Epithelial cell of prostate (primary cell): Measurements from ENCODE around the gene RAP2A.

Source experiments
- DNase-seq: peaks from one replicate; pipeline ENCODE4 v3.0.0-alpha.2; 2011; ENCODE audit warnings: low read depth, low spot score
- H3K27ac ChIP-seq: fragments of 450-650 bp; 2 replicates; pipeline ENCODE4 v1.5.1; 2017; ENCODE audit warnings: mild to moderate bottlenecking

RAP2A gene

GRCh38 chr13:97417698-97418097 is 16.3 kb upstream of the RAP2A start:
- H3K27ac ChIP-seq = no peak overlapping the region
- no peak for DNase-seq

DNA sequence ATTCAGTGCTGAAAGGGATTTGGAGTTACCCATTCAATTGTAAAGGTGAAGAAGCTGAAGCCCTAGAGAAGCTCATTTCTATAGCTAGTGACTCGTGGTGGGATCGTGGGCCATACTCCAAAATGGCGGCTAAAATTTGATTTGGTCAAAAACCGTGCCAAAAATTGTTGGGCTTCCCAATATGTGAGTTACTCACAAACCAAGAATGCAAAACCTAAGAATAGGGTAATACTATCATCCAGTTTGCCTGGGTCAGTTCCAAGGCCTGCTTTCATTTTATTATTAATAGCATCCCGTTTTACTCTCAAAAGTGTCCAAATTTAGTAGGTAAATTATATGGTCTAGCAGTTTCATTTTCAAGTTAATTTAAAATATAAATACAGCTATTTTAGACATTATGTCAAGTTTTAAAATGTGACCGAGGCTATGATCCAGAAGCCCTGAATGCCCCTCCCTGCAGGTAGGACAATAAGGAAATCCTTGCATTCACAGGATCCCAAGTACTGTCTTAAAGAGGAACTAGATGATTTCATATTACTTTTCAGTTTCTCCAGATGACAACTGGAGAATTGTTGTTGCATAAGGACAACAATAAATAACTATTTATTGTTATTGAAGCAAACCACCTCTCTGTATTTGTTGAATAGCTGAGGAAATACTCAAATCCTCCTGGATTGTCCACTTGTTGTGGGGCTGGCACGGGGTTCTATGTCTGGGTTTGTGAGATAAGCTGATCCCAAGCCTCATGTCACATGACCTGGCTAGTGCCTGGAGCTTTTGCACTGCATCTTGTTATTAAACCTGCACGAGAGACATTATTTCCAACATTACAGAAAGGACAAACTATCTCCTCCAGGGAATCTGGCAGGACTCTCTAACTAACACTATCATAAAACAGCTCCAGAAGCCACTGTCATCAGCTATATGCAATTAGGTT is 11.6 kb upstream of the RAP2A start:
- no peak overlapping the region for H3K27ac ChIP-seq
- DNase-seq = no peak

GRCh38 chr13:97423300-97424045 is 10.5 kb upstream of the RAP2A start:
- no peak overlapping the region for H3K27ac ChIP-seq
- DNase-seq = no peak

DNA sequence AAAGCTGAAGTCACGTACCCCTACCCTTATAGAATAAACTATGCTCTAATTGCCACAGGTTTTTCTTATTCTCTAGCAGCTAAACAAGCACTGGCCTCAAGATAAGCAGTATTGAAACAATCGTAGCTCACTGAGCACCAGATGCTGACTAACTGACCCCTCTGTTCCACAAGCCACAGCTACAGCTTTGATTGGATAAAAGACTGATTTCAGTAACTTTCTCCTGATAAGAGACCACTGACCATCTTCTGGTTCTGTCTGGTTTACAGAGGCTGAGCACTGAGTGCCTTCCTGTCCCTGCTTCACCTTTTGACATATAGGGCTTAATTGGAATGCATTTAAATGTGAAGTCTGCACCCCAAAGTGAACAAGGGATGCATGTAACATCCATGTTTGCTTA is 8.4 kb upstream of the RAP2A start:
- no peak for DNase-seq

DNA sequence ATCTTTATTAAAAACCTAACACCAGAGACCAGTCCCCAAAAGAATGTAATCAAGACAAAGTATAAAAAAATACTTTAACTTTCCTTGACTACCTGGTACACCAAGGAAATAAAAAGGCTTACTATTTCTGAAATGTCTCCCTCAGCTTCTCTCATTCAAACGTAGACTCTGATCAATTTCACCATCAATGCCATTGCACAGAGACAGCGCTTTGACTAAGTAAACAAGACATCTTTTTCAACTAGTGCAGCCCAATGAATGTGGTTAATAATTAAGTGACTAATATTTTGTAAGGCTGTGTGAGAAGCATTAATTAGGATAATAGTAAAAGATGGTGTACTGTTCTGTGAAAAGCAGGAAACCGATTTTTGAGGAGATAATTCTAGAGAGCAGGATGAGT is 7.3 kb upstream of the RAP2A start:
- DNase-seq = no peak
- no peak overlapping the region for H3K27ac ChIP-seq

More for the DNA sequence above, 8.4 kb upstream of the RAP2A start:
- no peak overlapping the region for H3K27ac ChIP-seq

DNA sequence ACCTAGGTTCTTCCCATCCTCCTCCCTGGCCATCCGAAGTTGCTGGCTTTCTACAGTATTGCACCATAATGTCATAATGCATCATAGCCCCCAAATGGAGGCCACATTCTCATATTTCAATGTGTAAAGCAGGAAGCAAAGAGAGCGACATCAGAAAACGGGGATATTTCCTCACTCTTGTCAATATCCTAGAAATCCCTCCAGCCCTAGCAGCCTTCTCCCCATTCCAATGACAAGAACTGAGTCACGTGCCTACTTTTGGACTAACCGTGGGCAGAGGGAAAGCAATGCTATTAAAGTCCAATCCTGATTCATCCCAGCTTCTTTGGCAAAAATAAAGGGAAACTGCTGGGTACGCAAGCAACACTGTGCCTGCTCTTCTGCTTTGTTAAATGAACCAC is 4.3 kb upstream of the RAP2A start:
- DNase-seq = no peak
- H3K27ac ChIP-seq = no peak overlapping the region

DNA sequence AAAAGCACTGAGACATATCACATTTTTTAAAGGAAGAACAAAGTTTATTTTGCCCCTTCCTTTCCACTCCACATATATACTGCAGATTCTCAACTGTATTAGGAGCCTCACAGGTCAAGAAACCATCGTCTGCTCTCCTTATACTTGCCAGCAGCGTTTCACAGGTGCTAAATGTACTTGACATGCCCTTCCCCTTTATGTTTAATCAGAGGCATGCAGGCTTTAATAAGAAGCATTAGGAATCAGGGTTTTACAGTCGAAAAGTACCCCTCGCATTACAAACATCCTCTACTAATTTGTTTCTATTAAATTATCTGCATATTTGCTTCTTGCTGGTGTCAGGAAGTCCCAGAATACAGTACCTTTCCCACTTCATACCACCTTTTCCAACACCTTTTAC is 3.7 kb upstream of the RAP2A start:
- H3K27ac ChIP-seq = no peak overlapping the region
- no peak for DNase-seq

DNA sequence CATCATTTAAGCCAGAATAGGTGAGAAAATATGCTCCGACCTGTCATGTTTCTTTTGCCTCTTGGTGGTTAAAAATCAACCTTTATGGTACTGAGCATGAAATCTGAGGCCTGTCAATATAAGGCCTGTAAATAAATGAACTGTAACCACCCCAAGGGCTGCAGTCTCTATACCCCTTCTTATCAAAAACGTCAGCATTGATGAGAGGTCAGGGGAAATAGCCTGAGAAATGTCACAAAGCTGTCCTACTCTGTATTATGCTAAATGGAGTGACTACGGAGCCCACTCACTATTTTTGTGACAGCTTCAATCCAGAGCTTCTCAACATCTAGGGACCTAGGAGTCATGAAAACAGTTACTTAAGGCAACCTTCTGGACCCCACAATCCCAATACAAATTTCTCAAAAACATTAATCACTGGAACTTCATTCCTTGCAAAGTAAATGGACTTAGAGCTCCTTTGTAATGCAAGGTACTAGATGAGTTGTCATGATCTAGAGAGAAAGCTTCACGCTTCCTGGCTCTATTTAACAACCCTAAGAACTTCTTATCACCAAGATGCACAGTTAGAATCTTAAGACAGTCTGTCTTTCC is 2.7 kb upstream of the RAP2A start:
- no peak overlapping the region for H3K27ac ChIP-seq
- no peak for DNase-seq

GRCh38 chr13:97432232-97432916 is 1.6 kb upstream of the RAP2A start:
- H3K27ac ChIP-seq = peak overlapping the region; percentile 93
- no peak for DNase-seq

- DNase-seq = peak; percentile 100
- H3K27ac ChIP-seq = peak overlapping the region; percentile 93
These were observed 847 bp upstream of the RAP2A start for GRCh38 chr13:97432917-97433726.

GRCh38 chr13:97434397-97435201 is 630 bp downstream of the RAP2A start:
- H3K27ac ChIP-seq = peak overlapping the region; percentile 93
- no peak for DNase-seq

DNA sequence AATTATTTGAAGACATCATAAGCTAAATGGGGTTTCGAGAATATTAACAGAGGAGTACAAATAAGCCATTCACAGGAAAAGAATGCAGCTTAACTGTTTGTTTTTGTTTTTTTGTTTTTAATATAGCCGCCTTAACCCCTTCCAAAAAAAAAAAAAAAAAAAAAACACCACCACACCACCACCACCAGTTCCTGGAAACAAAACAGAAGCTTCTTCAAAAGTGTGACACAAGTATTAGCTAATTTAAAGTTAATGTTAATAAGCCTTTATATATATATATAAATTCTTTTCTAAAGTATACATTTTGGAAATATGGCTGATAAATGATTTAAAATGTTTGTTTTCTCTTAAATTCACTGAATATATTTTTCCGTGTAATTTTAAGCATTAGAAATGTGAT is 1.4 kb downstream of the RAP2A start:
- H3K27ac ChIP-seq = no peak overlapping the region
- no peak for DNase-seq

DNA sequence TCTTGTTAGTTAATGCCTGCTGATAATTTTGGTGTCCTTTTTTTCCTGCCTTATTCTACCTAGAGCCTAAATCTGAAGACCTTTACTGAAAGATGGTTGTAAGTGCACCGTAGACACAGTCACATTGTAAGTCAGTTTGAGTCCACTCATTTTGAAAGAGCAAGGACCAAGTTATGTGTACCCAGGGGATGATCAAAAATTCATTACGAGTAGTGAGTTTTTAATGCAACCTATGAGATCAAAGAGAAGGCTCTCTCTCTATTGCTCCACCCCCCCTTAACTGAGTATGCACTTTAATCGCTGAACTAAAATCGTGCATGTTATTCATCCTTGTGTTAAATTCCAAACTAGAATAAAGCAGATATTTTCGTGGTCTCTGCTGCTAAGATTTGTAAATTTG is 1.8 kb downstream of the RAP2A start:
- no peak overlapping the region for H3K27ac ChIP-seq
- DNase-seq = no peak

GRCh38 chr13:97436845-97437244 is 2.9 kb downstream of the RAP2A start:
- DNase-seq = no peak
- H3K27ac ChIP-seq = no peak overlapping the region

- no peak for DNase-seq
- no peak overlapping the region for H3K27ac ChIP-seq
These were observed 3.8 kb downstream of the RAP2A start for GRCh38 chr13:97437729-97438128.

GRCh38 chr13:97438856-97439595 is 5.1 kb downstream of the RAP2A start:
- H3K27ac ChIP-seq = no peak overlapping the region
- DNase-seq = no peak

- no peak overlapping the region for H3K27ac ChIP-seq
- no peak for DNase-seq
These were observed 6.7 kb downstream of the RAP2A start for GRCh38 chr13:97440598-97441170.

DNA sequence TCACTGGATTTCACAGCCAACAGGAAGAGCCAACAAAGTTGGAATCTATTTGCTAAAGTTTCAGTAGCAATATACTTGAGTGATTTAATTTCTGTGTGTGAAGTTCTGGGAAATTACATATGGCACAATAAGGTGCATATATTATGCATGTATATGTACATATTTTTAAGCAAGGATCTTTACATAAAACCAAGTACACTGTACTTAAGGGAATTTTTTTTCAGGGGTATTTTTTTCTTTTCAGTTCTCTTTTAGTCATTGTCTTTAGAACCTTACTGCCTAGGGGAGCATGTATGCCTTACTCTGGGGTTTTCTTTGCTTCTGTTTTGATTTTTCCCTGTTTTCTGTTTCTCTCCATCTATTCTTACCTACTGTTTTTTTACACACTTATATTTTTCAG is 7.4 kb downstream of the RAP2A start:
- DNase-seq = no peak
- H3K27ac ChIP-seq = no peak overlapping the region
